Adrenal gland (tissue), 5 donors: ENCODE measurements around the gene TCN2.

Source experiments
- CTCF ChIP-seq, 6 experiments: fragments of 450-650 bp in 4 of 6; fragments of 200-600 bp in 2 of 6; sonication (generic) in 1 of 6; IDR thresholded peaks; 1 replicate in 5 of 6; 2 replicates in 1 of 6; pipeline versions ENCODE4 v1.5.1 to v1.8.0; 2016 to 2021; ENCODE audit warnings: antibody characterized with exemption in 6 of 6, mild to moderate bottlenecking in 2 of 6, moderate library complexity in 1 of 6
- POLR2A ChIP-seq, 2 donors: fragments of 450-650 bp; IDR thresholded peaks; one replicate each; pipeline ENCODE4 v1.6.1; 2017; ENCODE audit warnings: antibody characterized with exemption in 2 of 2, mild to moderate bottlenecking in 2 of 2, moderate library complexity in 1 of 2
- donor health status: DM: no; HTN: no; CAD: no.

GRCh38 chr22:30561402-30562189 lies 45.4 kb upstream of the TCN2 start:
- TF ChIP-seq POLR2A (IDR thresholded peaks at IDR 0.05) (no peak), CTCF (IDR thresholded peaks at IDR 0.05) (no peak)
